RCC 7860 (cell line): ENCODE results near the gene ZSCAN4.

ENCODE experiments used
- DNase-seq: peaks from one replicate; pipeline ENCODE4 v3.0.0-alpha.2; 2015; ENCODE audit warnings: low spot score
- FAIRE-seq: peaks from 2 replicates; lab custom pipeline; 2012; peaks lifted over from hg19 to GRCh38; lab: Jason Lieb, UNC

Gene ZSCAN4

DNA sequence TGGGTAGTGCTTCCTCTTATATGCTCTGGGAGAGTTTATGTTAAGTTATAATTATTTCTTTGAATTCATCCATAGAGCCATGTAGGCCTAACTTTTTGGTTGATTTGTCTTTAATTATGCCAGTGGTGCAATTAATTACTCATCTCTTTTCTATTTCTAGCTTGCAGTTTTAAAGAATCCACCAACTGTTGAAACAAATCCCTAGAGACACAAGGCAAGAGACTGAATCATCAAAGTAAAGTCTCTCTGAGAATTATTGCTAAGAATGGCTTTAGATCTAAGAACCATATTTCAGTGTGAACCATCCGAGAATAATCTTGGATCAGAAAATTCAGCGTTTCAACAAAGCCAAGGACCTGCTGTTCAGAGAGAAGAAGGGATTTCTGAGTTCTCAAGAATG is 7.1 kb downstream of the ZSCAN4 start:
- DNase-seq (no peak), FAIRE-seq (no peak)

GRCh38 chr19:57682226-57682766 is 13.6 kb downstream of the ZSCAN4 start:
- FAIRE-seq (no peak), DNase-seq (no peak)

DNA sequence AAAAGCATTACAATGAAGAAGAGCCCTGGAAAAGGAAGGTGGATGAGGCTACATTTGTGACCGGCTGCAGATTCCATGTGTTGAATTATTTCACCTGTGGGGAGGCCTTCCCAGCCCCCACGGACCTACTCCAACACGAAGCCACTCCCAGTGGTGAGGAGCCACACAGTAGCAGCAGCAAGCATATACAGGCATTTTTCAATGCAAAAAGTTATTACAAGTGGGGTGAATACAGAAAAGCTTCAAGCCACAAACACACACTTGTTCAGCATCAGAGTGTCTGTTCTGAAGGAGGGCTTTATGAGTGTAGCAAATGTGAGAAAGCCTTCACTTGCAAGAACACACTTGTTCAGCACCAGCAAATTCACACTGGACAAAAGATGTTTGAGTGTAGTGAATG is 18.0 kb downstream of the ZSCAN4 start:
- FAIRE-seq: no peak

GRCh38 chr19:57687363-57688010 is 18.8 kb downstream of the ZSCAN4 start:
- FAIRE-seq: no peak
- DNase-seq: no peak

More for the DNA sequence above, 18.0 kb downstream of the ZSCAN4 start:
- DNase-seq: no peak

DNA sequence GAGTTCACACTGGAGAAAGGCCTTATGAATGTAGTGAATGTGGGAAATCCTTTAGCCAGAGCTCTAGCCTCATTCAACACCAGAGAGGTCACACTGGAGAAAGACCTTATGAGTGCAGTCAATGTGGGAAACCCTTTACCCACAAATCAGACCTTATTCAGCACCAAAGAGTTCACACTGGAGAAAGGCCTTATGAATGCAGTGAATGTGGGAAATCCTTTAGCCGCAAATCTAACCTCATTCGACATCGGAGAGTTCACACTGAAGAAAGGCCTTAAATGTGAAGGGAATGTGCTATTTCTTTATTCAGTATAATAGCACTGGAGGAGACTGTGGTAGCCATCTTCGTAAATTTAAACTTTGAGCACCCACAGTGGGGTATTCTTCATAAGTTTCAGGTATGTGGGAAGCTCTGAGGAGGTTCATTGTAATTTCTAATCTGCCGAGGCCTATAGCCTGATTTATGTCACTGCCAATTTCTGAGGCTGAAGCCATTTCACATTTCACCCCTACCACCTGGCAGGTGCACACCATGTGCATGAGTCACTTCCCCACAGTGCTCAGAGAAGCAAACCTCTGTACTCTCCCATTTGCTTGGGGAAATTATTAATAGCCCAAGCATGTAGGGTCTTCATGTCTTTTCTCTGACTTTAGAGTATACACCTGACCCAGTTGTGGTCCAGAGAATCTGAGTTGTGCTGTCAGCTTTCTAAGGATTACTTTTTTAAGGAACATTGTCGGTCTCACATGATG is 19.5 kb downstream of the ZSCAN4 start:
- FAIRE-seq: no peak
- DNase-seq: no peak

DNA sequence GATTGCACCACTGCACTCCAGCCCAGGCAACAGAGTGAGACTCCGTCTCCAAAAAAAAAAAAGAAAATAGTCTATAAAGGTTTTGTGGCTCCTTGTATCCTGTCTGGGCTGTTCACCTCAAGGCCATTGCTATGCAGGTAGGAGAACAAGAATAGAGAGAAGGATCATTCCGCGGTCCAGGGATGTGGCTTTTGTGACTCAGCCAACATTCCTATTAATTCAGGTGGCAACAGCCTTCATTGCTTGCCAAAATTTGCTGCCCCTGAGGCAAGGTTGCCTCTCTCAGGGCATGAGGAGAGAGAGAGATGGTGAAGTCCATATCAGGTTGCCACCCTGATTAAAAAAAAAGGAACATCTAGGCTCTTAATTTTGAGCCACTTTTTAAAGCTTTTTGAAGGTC is 21.0 kb downstream of the ZSCAN4 start:
- DNase-seq: no peak
- no peak for FAIRE-seq

DNA sequence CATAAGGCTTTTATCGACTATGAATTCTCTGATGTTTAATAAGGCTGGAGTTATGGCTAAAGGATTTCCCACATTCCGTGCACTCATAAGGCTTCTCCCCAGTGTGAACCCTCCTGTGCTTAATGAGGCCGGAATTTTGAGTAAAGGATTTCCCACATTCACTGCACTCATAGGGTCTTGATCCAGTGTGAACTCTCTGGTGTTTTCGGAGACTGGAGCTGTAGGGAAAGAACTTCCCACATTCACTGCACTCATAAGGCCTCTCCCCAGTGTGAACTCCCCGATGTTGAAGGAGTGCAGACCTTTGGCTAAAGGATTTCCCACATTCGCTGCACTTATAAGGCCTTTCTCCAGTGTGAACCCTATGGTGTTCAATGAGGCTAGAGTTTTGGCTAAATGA is 32.9 kb downstream of the ZSCAN4 start:
- DNase-seq (no peak), FAIRE-seq (no peak)

- no peak for DNase-seq
- FAIRE-seq: no peak
Observed at GRCh38 chr19:57706346-57706745, 37.6 kb downstream of the ZSCAN4 start.

GRCh38 chr19:57708641-57709361 is 40.1 kb downstream of the ZSCAN4 start, which contains the start of gene ZNF154:
TSS of gene ZNF154 (minus strand) at chr19:57709204. CDS start at chr19:57708971, 233 bp downstream.
- FAIRE-seq (no peak), DNase-seq (no peak)

GRCh38 chr19:57709616-57710015 is 40.9 kb downstream of the ZSCAN4 start:
- FAIRE-seq: no peak
- no peak for DNase-seq

- no peak for FAIRE-seq
Observed at GRCh38 chr19:57712222-57712621, 43.5 kb downstream of the ZSCAN4 start.

DNA sequence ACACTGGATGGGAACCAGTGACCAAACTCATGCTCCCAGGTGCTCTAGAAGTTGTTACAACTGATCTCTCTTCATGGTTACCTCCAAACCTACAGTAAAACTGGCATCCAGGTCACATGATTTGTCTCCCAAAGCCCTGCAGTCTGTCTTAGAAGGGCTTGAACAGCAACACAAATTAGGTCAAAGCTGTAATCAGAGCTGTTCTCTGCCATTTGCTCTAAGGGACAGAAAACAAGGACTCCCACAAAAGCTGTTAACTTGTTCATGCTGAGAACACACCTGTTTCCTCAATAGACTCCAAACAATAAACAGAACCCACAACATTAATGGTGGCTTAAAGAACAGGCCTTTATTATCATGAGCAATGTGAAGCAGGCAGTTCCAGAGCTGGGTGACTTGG is 50.7 kb downstream of the ZSCAN4 start:
- FAIRE-seq (no peak), DNase-seq (no peak)

More at GRCh38 chr19:57712222-57712621, 43.5 kb downstream of the ZSCAN4 start:
- DNase-seq: no peak

DNA sequence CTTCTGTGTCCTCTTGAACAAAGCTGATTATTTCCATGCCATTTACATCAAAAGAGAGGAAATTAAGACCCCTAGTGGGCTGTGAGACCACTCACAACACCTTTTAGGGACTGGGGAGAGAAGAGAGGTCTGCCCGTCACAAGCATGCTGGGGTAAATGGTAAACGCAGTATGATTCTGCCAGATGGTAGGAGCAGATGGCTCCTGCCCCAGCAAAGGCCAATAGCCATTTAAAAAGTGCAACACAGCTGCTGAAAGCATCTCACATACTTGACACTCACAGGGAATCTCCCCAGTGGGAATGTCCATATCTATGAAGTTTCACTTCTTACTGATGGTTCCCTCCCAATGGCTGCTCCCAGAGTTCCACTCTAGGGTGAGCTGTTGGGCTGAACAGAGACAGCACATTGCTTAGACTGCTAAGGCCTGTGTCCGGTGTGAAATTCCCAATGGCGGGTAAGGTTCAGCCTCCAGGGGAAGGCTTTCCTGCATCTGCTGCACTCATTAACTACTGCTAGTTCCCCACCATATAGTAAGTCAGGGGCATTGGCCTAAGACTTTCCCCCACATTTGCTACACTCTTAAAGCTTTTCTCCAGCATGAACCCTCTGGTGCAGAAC is 51.3 kb downstream of the ZSCAN4 start:
- DNase-seq (no peak), FAIRE-seq (no peak)

DNA sequence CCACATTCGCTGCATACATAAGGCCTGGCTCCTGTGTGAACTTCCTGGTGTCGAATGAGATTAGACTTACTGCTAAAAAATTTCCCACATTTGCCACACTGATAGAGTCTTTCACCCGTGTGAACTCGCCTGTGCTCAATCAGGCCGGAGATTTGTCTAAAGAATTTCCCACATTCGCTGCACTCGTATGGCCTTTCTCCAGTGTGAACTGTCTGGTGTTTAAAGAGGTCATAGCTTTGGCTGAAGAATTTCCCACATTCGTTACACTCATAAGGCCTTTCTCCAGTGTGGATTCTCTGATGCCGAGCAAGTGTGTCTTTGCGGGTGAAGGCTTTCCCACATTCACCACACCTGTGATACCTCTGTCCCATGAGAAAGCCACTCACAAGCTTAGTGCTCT is 52.1 kb downstream of the ZSCAN4 start:
- FAIRE-seq (no peak), DNase-seq (no peak)
